H1 (cell line): ENCODE measurements around the gene DUS4L. TPM values are rescaled to one million over a fixed set of nuclear protein-coding genes. Genes with fewer than 3 reads are reported as not detected.

Experiments used
- CTCF ChIA-PET: fragments of 300-600 bp; sonication (Branson Sonifier 250); formaldehyde crosslinking; loops from one replicate; lab custom pipeline; 2021; ENCODE audit not compliant: partially characterized antibody; lab: Charles Lee
- POLR2A ChIA-PET: fragments of 300-600 bp; sonication (Branson Sonifier 250); formaldehyde crosslinking; loops from one replicate; lab custom pipeline; 2021; ENCODE audit warnings: inconsistent platforms; ENCODE audit not compliant: partially characterized antibody; lab: Charles Lee
- DNase-seq, 2 experiments: peaks; one replicate each; pipeline versions ENCODE4 v3.0.0 to v3.0.0-alpha.2; 2010 to 2022; ENCODE audit warnings: low spot score in 2 of 2, low read depth in 1 of 2, mixed read lengths in 1 of 2
- FAIRE-seq: peaks from 2 replicates; lab custom pipeline; 2011; peaks lifted over from hg19 to GRCh38; lab: Jason Lieb, UNC
- H2AFZ ChIP-seq: 2 replicates; pipeline ENCODE4 v1.8.1; 2012; ENCODE audit warnings: low read length, inconsistent platforms
- H2AK5ac ChIP-seq: 2 replicates; pipeline ENCODE4 v1.6.1; 2013; ENCODE audit warnings: low read depth, low read length
- H2BK120ac ChIP-seq: replicated peaks from 2 replicates; pipeline ENCODE3; 2013; ENCODE audit warnings: low read depth, low read length, inconsistent platforms
- H2BK12ac ChIP-seq: 2 replicates; pipeline ENCODE4 v1.6.1; 2013; ENCODE audit warnings: low read depth, low read length
- H2BK15ac ChIP-seq: 2 replicates; pipeline ENCODE4 v1.6.1; 2013; ENCODE audit warnings: low read length
- H2BK20ac ChIP-seq: 2 replicates; pipeline ENCODE4 v1.6.1; 2013; ENCODE audit warnings: low read length
- H2BK5ac ChIP-seq: 2 replicates; pipeline ENCODE4 v1.6.1; 2013; ENCODE audit warnings: low read depth, low read length
- H3K14ac ChIP-seq: 2 replicates; pipeline ENCODE4 v1.6.1; 2013; ENCODE audit warnings: inconsistent platforms; ENCODE audit not compliant: insufficient read length
- H3K18ac ChIP-seq: 2 replicates; pipeline ENCODE4 v1.6.1; 2013; ENCODE audit warnings: low read length; ENCODE audit errors: extremely low read depth
- H3K23ac ChIP-seq: 2 replicates; pipeline ENCODE4 v1.6.1; 2013; ENCODE audit warnings: inconsistent platforms; ENCODE audit not compliant: insufficient read length
- H3K23me2 ChIP-seq: 2 replicates; pipeline ENCODE4 v1.6.1; 2013; ENCODE audit warnings: low read depth, low read length
- H3K27ac ChIP-seq: 2 replicates; pipeline ENCODE4 v1.6.1; 2011; ENCODE audit warnings: low read depth, low read length, inconsistent platforms
- H3K27me3 ChIP-seq, 4 experiments: replicated peaks in 1 of 4; 1 replicate in 1 of 4; 2 replicates in 3 of 4; pipeline versions ENCODE4 v1.6.1 to v1.8.1; 2011 to 2013; ENCODE audit warnings: low read length in 3 of 4, mild to moderate bottlenecking in 3 of 4, inconsistent platforms in 2 of 4, mixed read lengths in 2 of 4, moderate library complexity in 1 of 4; ENCODE audit not compliant: control insufficient read depth in 3 of 4, insufficient read depth in 3 of 4; ENCODE audit errors: extremely low read depth in 1 of 4
- H3K36me3 ChIP-seq, 4 experiments: 2 replicates each; pipeline versions ENCODE4 v1.6.1 to v1.8.1; 2011 to 2013; ENCODE audit warnings: mild to moderate bottlenecking in 4 of 4, low read length in 3 of 4, moderate library complexity in 2 of 4, control low read depth in 1 of 4, inconsistent platforms in 1 of 4; ENCODE audit not compliant: insufficient read depth in 4 of 4, control insufficient read depth in 2 of 4
- H3K4ac ChIP-seq: replicated peaks from 2 replicates; pipeline ENCODE3; 2013; ENCODE audit warnings: low read length, low read depth, mixed read lengths, inconsistent platforms; ENCODE audit not compliant: insufficient read length
- H3K4me1 ChIP-seq, 4 experiments: replicated peaks in 1 of 4; 1 replicate in 1 of 4; 2 replicates in 3 of 4; pipeline versions ENCODE4 v1.6.1 to v1.8.1; 2011 to 2013; ENCODE audit warnings: low read length in 3 of 4, inconsistent platforms in 2 of 4, mixed read lengths in 1 of 4; ENCODE audit not compliant: insufficient read depth in 4 of 4, control insufficient read depth in 3 of 4
- H3K4me2 ChIP-seq, 2 experiments: 2 replicates each; pipeline versions ENCODE4 v1.6.1 to v1.8.1; 2011 to 2013; ENCODE audit warnings: low read depth in 2 of 2, low read length in 2 of 2, control low read depth in 1 of 2, inconsistent platforms in 1 of 2, mild to moderate bottlenecking in 1 of 2; ENCODE audit not compliant: insufficient read depth in 1 of 2
- H3K4me3 ChIP-seq, 4 experiments: fragments of 200-600, 300-600 bp in 1 of 4; sonication (generic), shearing (Covaris generic), sonication (Bioruptor Twin) in 1 of 4; 2 replicates each; pipeline versions ENCODE4 v1.5.1 to v1.8.1; 2011 to 2016; ENCODE audit warnings: low read length in 4 of 4, low read depth in 3 of 4, control low read depth in 2 of 4, inconsistent platforms in 2 of 4, mild to moderate bottlenecking in 2 of 4, mixed read lengths in 1 of 4, moderate library complexity in 1 of 4; ENCODE audit not compliant: insufficient read depth in 2 of 4; ENCODE audit errors: extremely low read depth in 1 of 4
- H3K56ac ChIP-seq: replicated peaks from 2 replicates; pipeline ENCODE3; 2013; ENCODE audit warnings: low read depth, mild to moderate bottlenecking, mixed read lengths, low read length, inconsistent platforms; ENCODE audit not compliant: insufficient read length
- H3K79me1 ChIP-seq: 2 replicates; pipeline ENCODE4 v1.6.1; 2013; ENCODE audit warnings: low read depth, low read length, control low read depth
- H3K79me2 ChIP-seq, 2 experiments: 2 replicates each; pipeline versions ENCODE4 v1.6.1 to v1.8.1; 2012 to 2013; ENCODE audit warnings: low read length in 2 of 2, mild to moderate bottlenecking in 2 of 2, inconsistent platforms in 1 of 2; ENCODE audit not compliant: insufficient read depth in 2 of 2, control insufficient read depth in 1 of 2
- H3K9ac ChIP-seq, 4 experiments: replicated peaks in 1 of 4; 1 replicate in 1 of 4; 2 replicates in 3 of 4; pipeline versions ENCODE4 v1.6.1 to v1.8.1; 2011 to 2013; ENCODE audit warnings: low read depth in 3 of 4, low read length in 3 of 4, control low read depth in 2 of 4, mild to moderate bottlenecking in 2 of 4, moderate library complexity in 2 of 4, inconsistent platforms in 1 of 4; ENCODE audit errors: extremely low read depth in 1 of 4
- H3K9me3 ChIP-seq, 2 experiments: 2 replicates each; pipeline versions ENCODE4 v1.6.1 to v1.8.1; 2012 to 2013; ENCODE audit warnings: mild to moderate bottlenecking in 2 of 2, moderate library complexity in 2 of 2, control low read depth in 1 of 2, inconsistent platforms in 1 of 2, low read depth in 1 of 2, low read length in 1 of 2, mixed read lengths in 1 of 2; ENCODE audit not compliant: insufficient read depth in 2 of 2
- H4K20me1 ChIP-seq, 2 experiments: replicated peaks in 1 of 2; 2 replicates each; pipeline versions ENCODE3 to v1.8.1; 2011 to 2013; ENCODE audit warnings: inconsistent platforms in 2 of 2, low read length in 2 of 2, mild to moderate bottlenecking in 1 of 2; ENCODE audit not compliant: insufficient read depth in 2 of 2, control insufficient read depth in 1 of 2
- H4K5ac ChIP-seq: 2 replicates; pipeline ENCODE4 v1.6.1; 2013; ENCODE audit warnings: low read length, low read depth, mixed read lengths, inconsistent platforms; ENCODE audit not compliant: insufficient read length
- H4K8ac ChIP-seq: 2 replicates; pipeline ENCODE4 v1.8.0; 2013; ENCODE audit warnings: mild to moderate bottlenecking, moderate library complexity, low read length, inconsistent platforms; ENCODE audit not compliant: insufficient read depth; ENCODE audit errors: extremely low read depth
- H4K91ac ChIP-seq: replicated peaks from 2 replicates; pipeline ENCODE3; 2013; ENCODE audit warnings: low read length, mixed read lengths, inconsistent platforms; ENCODE audit not compliant: insufficient read length
- HDAC2 ChIP-seq, 2 experiments: fragments of 300-600 bp in 1 of 2; sonication (generic) in 1 of 2; IDR thresholded peaks; 2 replicates each; pipeline ENCODE4 v1.6.1; 2011 to 2012; ENCODE audit warnings: low read depth in 2 of 2, low read length in 2 of 2, mild to moderate bottlenecking in 2 of 2, moderate library complexity in 2 of 2, borderline replicate concordance in 1 of 2, inconsistent platforms in 1 of 2
- POLR2AphosphoS5 ChIP-seq: IDR thresholded peaks from 2 replicates; pipeline ENCODE4 v1.6.1; 2011; ENCODE audit warnings: low read depth, low read length
- polyA plus RNA-seq, 7 experiments: library from polyadenylated mRNA; depleted of rRNA in 3 of 7; stranded (reverse) in 5 of 7; unstranded in 2 of 7; fragments of >200 nt in 5 of 7; fragments of 200-250 nt in 2 of 7; gene quantifications; 1 replicate in 5 of 7; 2 replicates in 1 of 7; 4 replicates in 1 of 7; pipeline versions ENCODE4 v1.2.1 to v1.2.3, GENCODE V29; 2011 to 2013; ENCODE audit warnings: missing spikeins in 2 of 7, mixed read lengths in 2 of 7
- total RNA-seq: library from RNA; stranded (reverse); fragmentation: NEBNext Ultra II Directional; extraction: Animal tissue kit (Norgen Biotek cat#: 25700); gene quantifications from 2 replicates; pipeline ENCODE4 v1.2.1, GENCODE V29; 2021

DUS4L gene
- total and polyA plus RNA-seq, 2 of the 8 experiments (the other 6 are each of a cell fraction or from before 2014, with no cell fraction given): 6.1 to 11.5 TPM

DNA sequence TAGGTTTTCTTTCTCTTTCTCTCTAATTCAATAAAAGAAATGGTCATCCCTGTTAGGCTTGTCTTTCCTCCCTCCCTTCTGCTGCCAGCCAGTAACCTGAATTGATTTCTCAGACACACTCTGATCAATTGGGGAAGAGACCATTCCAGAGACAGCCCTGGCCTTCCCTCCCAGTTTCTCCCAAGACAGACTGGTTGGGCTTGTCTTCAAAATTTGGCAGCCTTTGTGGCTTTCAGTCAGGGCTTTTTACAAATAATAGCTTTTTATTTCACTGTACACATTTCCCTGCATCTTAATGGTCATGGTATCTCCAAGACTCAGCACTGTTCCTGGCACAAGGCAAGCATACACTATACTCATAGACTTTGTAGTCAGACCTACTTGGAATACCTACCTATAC is 50.2 kb downstream of the DUS4L start:
- no peaks in the 10 kb centered on the region for H3K79me2 ChIP-seq
- H3K4ac ChIP-seq: no peak overlapping the region
- DNase-seq (no peak), FAIRE-seq (no peak)
- no peaks in the 10 kb centered on the region for H3K23me2 ChIP-seq
- no peaks in the 10 kb centered on the region for H3K27me3 ChIP-seq
- POLR2A ChIA-PET: no interaction called here
- H2BK20ac ChIP-seq: no peak overlapping the region
- no peak overlapping the region for H3K56ac ChIP-seq
- H4K91ac ChIP-seq: no peak overlapping the region
- H2BK120ac ChIP-seq: no peak overlapping the region
- no peaks in the 10 kb centered on the region for H3K79me1 ChIP-seq
- no peak overlapping the region for H3K4me3 ChIP-seq
- no peak overlapping the region for H3K23ac ChIP-seq
- H2BK12ac ChIP-seq: no peak overlapping the region
- no peak for TF ChIP-seq HDAC2 (IDR thresholded peaks at IDR 0.05; ENCODE audit: borderline replicate concordance in 1 of 2, low read depth in 2 of 2, low read length in 2 of 2)
- no peak for TF ChIP-seq POLR2AphosphoS5
- no peak overlapping the region for H4K5ac ChIP-seq
- no peak overlapping the region for H3K9ac ChIP-seq
- no peak overlapping the region for H3K4me2 ChIP-seq
- H3K36me3 ChIP-seq: no peaks in the 10 kb centered on the region; a peak in 1 of 8 replicates
- no peak overlapping the region for H3K14ac ChIP-seq
- no peak overlapping the region for H2BK15ac ChIP-seq
- no peak overlapping the region for H3K18ac ChIP-seq
- H4K20me1 ChIP-seq: no peaks in the 10 kb centered on the region
- CTCF ChIA-PET: no interaction called here
- H3K4me1 ChIP-seq: no peaks in the 10 kb centered on the region
- H2BK5ac ChIP-seq: no peak overlapping the region
- no peaks in the 10 kb centered on the region for H3K9me3 ChIP-seq
- no peak overlapping the region for H3K27ac ChIP-seq
- no peak overlapping the region for H4K8ac ChIP-seq
- H2AK5ac ChIP-seq: no peak overlapping the region
- no peak overlapping the region for H2AFZ ChIP-seq
